ENCODE data around the gene GNB3. TPM values are rescaled to one million over a fixed set of nuclear protein-coding genes. Genes with fewer than 3 reads are reported as not detected.

Gene GNB3
- total RNA-seq, 1 experiment from 2014 or later = not detected

DNA sequence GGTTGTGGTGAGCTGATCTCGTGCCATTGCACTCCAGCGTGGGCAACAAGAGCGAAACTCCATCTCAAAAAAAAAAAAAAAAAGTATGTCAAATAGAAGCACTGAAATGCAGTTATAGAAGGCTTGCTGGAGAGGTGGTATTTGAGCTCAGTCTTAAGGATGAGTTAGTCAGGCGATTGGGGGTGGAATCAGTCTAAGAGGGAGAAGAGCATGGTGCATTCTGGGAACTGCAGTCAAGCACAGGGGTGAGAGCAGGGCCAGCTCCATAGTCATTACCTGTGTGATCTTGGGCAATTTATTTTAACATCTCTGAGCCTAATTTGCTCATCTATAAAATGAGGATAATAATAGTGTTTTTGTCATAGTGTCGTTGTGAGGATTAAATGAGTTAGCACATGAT is 5.9 kb upstream of the GNB3 start:
- no peak for DNase-seq
- intact Hi-C loops (cut with micrococcal nuclease; ENCODE audit: unreplicated experiment) = loop anchor here (1.0 to 2.0 kb wide), 2 partner anchors 16 to 82 kb away; partner anchors contain the start of genes CDCA3 and MLF2
- no peak overlapping the region for H3K4me3 Mint-ChIP-seq (ENCODE audit: low read depth, unreplicated experiment)
- peaks cover 87% of the 10 kb centered on the region for H3K27me3 Mint-ChIP-seq (ENCODE audit: unreplicated experiment)
- no peak overlapping the region for H3K27ac Mint-ChIP-seq (ENCODE audit: unreplicated experiment)
- no peaks in the 10 kb centered on the region for H3K9me3 Mint-ChIP-seq (ENCODE audit: low read depth, unreplicated experiment)
- TF ChIP-seq, protein P1, sequence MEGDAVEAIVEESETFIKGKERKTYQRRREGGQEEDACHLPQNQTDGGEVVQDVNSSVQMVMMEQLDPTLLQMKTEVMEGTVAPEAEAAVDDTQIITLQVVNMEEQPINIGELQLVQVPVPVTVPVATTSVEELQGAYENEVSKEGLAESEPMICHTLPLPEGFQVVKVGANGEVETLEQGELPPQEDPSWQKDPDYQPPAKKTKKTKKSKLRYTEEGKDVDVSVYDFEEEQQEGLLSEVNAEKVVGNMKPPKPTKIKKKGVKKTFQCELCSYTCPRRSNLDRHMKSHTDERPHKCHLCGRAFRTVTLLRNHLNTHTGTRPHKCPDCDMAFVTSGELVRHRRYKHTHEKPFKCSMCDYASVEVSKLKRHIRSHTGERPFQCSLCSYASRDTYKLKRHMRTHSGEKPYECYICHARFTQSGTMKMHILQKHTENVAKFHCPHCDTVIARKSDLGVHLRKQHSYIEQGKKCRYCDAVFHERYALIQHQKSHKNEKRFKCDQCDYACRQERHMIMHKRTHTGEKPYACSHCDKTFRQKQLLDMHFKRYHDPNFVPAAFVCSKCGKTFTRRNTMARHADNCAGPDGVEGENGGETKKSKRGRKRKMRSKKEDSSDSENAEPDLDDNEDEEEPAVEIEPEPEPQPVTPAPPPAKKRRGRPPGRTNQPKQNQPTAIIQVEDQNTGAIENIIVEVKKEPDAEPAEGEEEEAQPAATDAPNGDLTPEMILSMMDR (IDR thresholded peaks at IDR 0.05; ENCODE audit: unreplicated experiment) = no peak
- CTCF ChIA-PET = interaction anchor here (1.2 to 2.1 kb wide), 3 partner anchors 9 to 68 kb away, joined by 4 to 11 read pairs (median 8); partner anchors contain the start of genes CDCA3, PTMS and USP5
- peaks cover 4% of the 10 kb centered on the region for H3K36me3 Mint-ChIP-seq (ENCODE audit: insufficient read depth, unreplicated experiment)
- peaks cover 20% of the 10 kb centered on the region for H3K4me1 Mint-ChIP-seq (ENCODE audit: low read depth, unreplicated experiment)
- BruUV-seq (replicated peaks) = no TSS peak

DNA sequence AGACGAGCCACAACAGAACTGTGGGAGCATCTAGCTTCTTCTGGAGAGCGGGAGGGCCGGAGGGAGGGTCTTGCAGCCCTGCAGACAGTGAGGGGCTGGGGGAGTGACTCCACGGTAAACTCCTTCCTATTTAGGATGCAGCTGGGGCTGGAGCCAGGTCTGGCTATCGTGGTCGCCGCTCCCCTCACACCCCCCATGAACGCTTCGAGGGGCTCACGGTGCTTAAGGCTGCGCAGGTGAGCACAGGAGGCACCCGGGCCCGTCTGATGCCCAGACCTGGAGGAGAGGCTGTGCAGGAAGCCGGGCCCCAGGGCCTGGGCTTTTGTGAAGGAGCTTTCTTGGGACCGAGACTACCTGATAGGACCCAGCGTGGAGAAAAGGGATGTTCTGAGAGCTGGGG is 3.9 kb upstream of the GNB3 start:
- H3K27me3 Mint-ChIP-seq (ENCODE audit: unreplicated experiment) = peaks cover 74% of the 10 kb centered on the region
- no peaks in the 10 kb centered on the region for H3K9me3 Mint-ChIP-seq (ENCODE audit: low read depth, unreplicated experiment)
- TF ChIP-seq, protein P1 (IDR thresholded peaks at IDR 0.05; ENCODE audit: unreplicated experiment) = no peak
- DNase-seq = no peak
- peaks cover 20% of the 10 kb centered on the region for H3K4me1 Mint-ChIP-seq (ENCODE audit: low read depth, unreplicated experiment)
- H3K36me3 Mint-ChIP-seq (ENCODE audit: insufficient read depth, unreplicated experiment) = peaks cover 4% of the 10 kb centered on the region
- no peak overlapping the region for H3K27ac Mint-ChIP-seq (ENCODE audit: unreplicated experiment)
- no TSS peak for BruUV-seq (replicated peaks)
- CTCF ChIA-PET = interaction anchor here (1.1 to 1.7 kb wide), 2 partner anchors 14 to 84 kb away, joined by 3 to 4 read pairs; partner anchors contain the start of genes CDCA3 and MLF2
- no peak overlapping the region for H3K4me3 Mint-ChIP-seq (ENCODE audit: low read depth, unreplicated experiment)
- intact Hi-C loops (cut with micrococcal nuclease; ENCODE audit: unreplicated experiment) = no loop called here

DNA sequence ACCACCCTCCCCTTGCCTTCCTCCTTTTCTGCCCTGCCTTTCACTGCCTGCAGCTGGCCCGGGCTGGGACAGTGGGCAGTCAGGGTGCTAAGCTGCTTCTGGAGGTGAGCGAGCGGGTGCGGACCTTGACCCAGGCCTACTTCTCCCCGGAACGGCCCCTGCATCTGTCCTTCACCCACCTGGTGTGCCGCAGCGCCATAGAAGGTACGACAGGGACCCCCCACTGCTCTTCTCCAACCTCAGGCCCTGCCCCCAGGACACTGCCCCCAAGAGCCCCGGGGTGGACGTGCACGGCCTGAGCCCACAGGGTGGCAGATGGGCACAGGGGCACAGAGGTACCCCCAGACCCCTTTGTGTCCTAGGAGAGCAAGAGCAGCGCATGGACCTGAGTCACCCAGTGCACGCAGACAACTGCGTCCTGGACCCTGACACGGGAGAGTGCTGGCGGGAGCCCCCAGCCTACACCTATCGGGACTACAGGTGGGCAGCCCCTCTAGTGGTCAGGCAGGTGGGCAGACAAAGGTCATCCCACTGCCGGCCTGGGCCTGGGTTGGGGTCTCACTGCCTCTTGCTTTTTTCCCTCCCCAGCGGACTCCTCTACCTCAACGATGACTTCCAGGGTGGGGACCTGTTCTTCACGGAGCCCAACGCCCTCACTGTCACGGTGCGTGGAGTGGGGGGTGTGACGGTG is 3.2 kb upstream of the GNB3 start:
- Mint-ChIP-seq H3K4me3 (ENCODE audit: low read depth, unreplicated experiment) (no peak overlapping the region), H3K36me3 (ENCODE audit: insufficient read depth, unreplicated experiment) (peaks cover 4% of the 10 kb centered on the region), H3K27me3 (ENCODE audit: unreplicated experiment) (peaks cover 72% of the 10 kb centered on the region), H3K27ac (ENCODE audit: unreplicated experiment) (no peak overlapping the region), H3K9me3 (ENCODE audit: low read depth, unreplicated experiment) (no peaks in the 10 kb centered on the region), H3K4me1 (ENCODE audit: low read depth, unreplicated experiment) (peaks cover 20% of the 10 kb centered on the region)
- TF ChIP-seq, protein P1 (IDR thresholded peaks at IDR 0.05; ENCODE audit: unreplicated experiment) = no peak
- no TSS peak for BruUV-seq (replicated peaks)
- no peak for DNase-seq
- intact Hi-C loops (cut with micrococcal nuclease; ENCODE audit: unreplicated experiment) = no loop called here
- CTCF ChIA-PET = interaction anchor here (1.1 kb wide), 1 partner anchor 84 kb away, joined by 4 read pairs; the partner anchor contains the start of gene MLF2

DNA sequence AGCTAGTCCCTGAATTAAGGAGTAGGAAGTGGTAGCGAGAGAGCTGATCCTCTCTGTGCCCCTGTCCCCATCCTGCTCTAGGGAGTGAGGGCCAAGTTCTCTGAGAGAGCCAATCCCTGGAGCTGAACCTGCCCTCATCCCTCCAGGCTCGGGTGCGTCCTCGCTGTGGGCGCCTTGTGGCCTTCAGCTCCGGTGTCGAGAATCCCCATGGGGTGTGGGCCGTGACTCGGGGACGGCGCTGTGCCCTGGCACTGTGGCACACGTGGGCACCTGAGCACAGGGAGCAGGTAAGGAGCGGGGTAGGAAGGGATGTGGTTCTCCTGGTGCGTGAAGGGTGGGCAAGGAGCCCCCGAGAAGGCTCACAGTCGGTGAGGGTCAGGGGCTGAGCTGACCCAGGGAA is 1.9 kb upstream of the GNB3 start:
- Mint-ChIP-seq H3K4me1 (ENCODE audit: low read depth, unreplicated experiment) (peaks cover 20% of the 10 kb centered on the region), H3K9me3 (ENCODE audit: low read depth, unreplicated experiment) (no peaks in the 10 kb centered on the region), H3K36me3 (ENCODE audit: insufficient read depth, unreplicated experiment) (peaks cover 4% of the 10 kb centered on the region), H3K27me3 (ENCODE audit: unreplicated experiment) (peaks cover 75% of the 10 kb centered on the region), H3K27ac (ENCODE audit: unreplicated experiment) (no peak overlapping the region), H3K4me3 (ENCODE audit: low read depth, unreplicated experiment) (no peak overlapping the region)
- intact Hi-C loops (cut with micrococcal nuclease; ENCODE audit: unreplicated experiment) = no loop called here
- CTCF ChIA-PET = interaction anchor here (2.5 kb wide), 1 partner anchor 13 kb away, joined by 10 read pairs; the partner anchor contains the start of genes CDCA3 and USP5
- BruUV-seq (replicated peaks) = no TSS peak
- DNase-seq = no peak
- TF ChIP-seq, protein P1 (IDR thresholded peaks at IDR 0.05; ENCODE audit: unreplicated experiment) = no peak

Measured in Calu3 (cell line).